HEK293T (cell line): ENCODE data around the gene CST8.

Source experiments
- BHLHE40 ChIP-seq: fragments of 450-650 bp; IDR thresholded peaks from 2 replicates; pipeline ENCODE4 v1.6.1; 2016; ENCODE audit warnings: mild to moderate bottlenecking, moderate library complexity, borderline replicate concordance
- FOXK2 ChIP-seq: fragments of 450-650 bp; IDR thresholded peaks from 2 replicates; pipeline ENCODE4 v1.6.1; 2016; ENCODE audit warnings: mild to moderate bottlenecking
- HDGF ChIP-seq: fragments of 450-650 bp; IDR thresholded peaks from 2 replicates; pipeline ENCODE4 v1.6.1; 2017; ENCODE audit warnings: antibody characterized with exemption, borderline replicate concordance
- LEF1 ChIP-seq: fragments of 450-650 bp; IDR thresholded peaks from 2 replicates; pipeline ENCODE4 v1.6.1; 2017; ENCODE audit warnings: mild to moderate bottlenecking, borderline replicate concordance

DNA sequence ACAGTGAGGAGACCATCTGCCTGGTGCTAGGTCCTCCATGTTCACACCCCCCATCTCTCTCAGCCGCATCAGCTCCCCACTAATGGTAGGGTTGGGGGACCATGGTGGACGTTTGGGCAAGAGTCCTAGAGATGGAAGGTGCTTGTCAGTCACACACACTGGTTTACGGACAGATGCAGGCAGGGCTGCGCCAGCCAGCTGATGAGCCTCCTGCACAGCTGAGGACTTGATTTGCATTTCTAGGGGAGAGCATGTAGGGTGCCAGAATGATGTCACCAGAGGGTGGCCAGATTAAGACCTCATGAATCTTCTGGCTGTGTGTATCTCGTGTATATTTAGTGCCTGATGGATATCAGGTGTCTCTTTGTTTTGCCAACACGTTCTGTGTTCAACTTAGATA is 28.6 kb downstream of the CST8 start:
- no peak for TF ChIP-seq FOXK2
- no peak for TF ChIP-seq BHLHE40
- no peak for TF ChIP-seq HDGF
- no peak for TF ChIP-seq LEF1
